ENCODE data around the gene JUP. TPM values are rescaled to one million over a fixed set of nuclear protein-coding genes. Genes with fewer than 3 reads are reported as not detected.

The JUP gene
- total and polyA plus RNA-seq, 2 of the 4 experiments (the other 2 are of a cell fraction), result 12.9 to 27.3 TPM

- no peak overlapping the region for H2AFZ ChIP-seq (replicated peaks; ENCODE audit: low read length, poor library complexity)
- no peak for DNase-seq
- peaks cover 30% of the 10 kb centered on the region for H3K4me1 ChIP-seq (ENCODE audit: control insufficient read depth, insufficient read depth, low read length)
- H4K8ac ChIP-seq (ENCODE audit: low read depth in 2 of 2, low read length in 2 of 2), result no peak overlapping the region; a peak in 1 of 4 replicates
- H2BK15ac ChIP-seq (ENCODE audit: low read depth, low read length), result no peak overlapping the region
- CTCF ChIA-PET, result no interaction called here
- no peak overlapping the region for H3K9ac ChIP-seq (ENCODE audit: low read depth, low read length)
- peaks cover 6 to 66% of the 10 kb centered on the region in 2 experiments; a peak in 3 of 4 replicates for H3K79me1 ChIP-seq (ENCODE audit: low read depth in 1 of 2, low read length in 2 of 2)
- TF ChIP-seq CEBPB (IDR thresholded peaks at IDR 0.05; ENCODE audit: low read depth, low read length) (no peak), ELK1 (IDR thresholded peaks at IDR 0.05; ENCODE audit: borderline replicate concordance, low read depth, low read length) (no peak)
- no peak overlapping the region for H4K91ac ChIP-seq (ENCODE audit: insufficient read depth, low read depth, low read length)
- H2BK20ac ChIP-seq (ENCODE audit: low read depth, low read length), result no peak overlapping the region
- dilution Hi-C loops (cut with HindIII; ENCODE audit: low sequenced_read_pairs, unreplicated experiment) (no loop called here), intact Hi-C loops (cut with micrococcal nuclease) (no loop called here), in situ Hi-C loops (cut with MboI; ENCODE audit: low sequenced_read_pairs) (no loop called here)
- H4K20me1 ChIP-seq (ENCODE audit: insufficient read depth, low read length), result peaks cover 30% of the 10 kb centered on the region
- no peak overlapping the region; the same call in 1 of the 2 replicates for H3K4me2 ChIP-seq (ENCODE audit: low read depth, low read length)
- H3K4ac ChIP-seq (ENCODE audit: low read depth, low read length), result no peak overlapping the region; the same call in 1 of the 2 replicates
- no peak overlapping the region for H3K23ac ChIP-seq (ENCODE audit: low read depth, low read length)
- H2AK9ac ChIP-seq (replicated peaks; ENCODE audit: low read depth, low read length, poor library complexity), result no peak overlapping the region
- no peaks in the 10 kb centered on the region for H3K9me3 ChIP-seq (ENCODE audit: control insufficient read depth, insufficient read depth, low read length)
- no peak overlapping the region for H2BK5ac ChIP-seq (ENCODE audit: low read depth, low read length, poor library complexity, severe bottlenecking)
- peaks cover 11% of the 10 kb centered on the region for H3K9me1 ChIP-seq (ENCODE audit: insufficient read depth, low read length)
- no peak overlapping the region for H3K18ac ChIP-seq (ENCODE audit: low read depth, low read length)
- no peak for ATAC-seq (ENCODE audit: low read depth)
- no peaks in the 10 kb centered on the region for H3K27me3 ChIP-seq (ENCODE audit: control insufficient read depth, insufficient read depth, low read length)
- POLR2A ChIA-PET (ENCODE audit: unreplicated experiment), result interaction anchor here (1.3 kb wide), 1 partner anchor 35 kb away, joined by 3 read pairs; no protein-coding TSS in a partner anchor
- H3K4me3 ChIP-seq (ENCODE audit: insufficient read depth, low read depth, low read length), result no peak overlapping the region
- 91% methylated on average over 6 of the region's 13 CpGs; no CpG with 5 or more reads in 1 of the 2 experiments for WGBS, 2 experiments (ENCODE audit: extremely low coverage in 2 of 2, insufficient read length in 1 of 2)
- 0 out of 2 replicates have a peak overlapping the region, but pooled peaks have one; percentile 2 for H3K27ac ChIP-seq (ENCODE audit: insufficient read depth, low read length)
- H2BK120ac ChIP-seq (ENCODE audit: low read depth, low read length), result no peak overlapping the region; the same call in 1 of the 2 replicates
- no peak overlapping the region for H3K56ac ChIP-seq (ENCODE audit: extremely low read depth, insufficient read depth, low read length)
- no TSS peak for BruUV-seq (replicated peaks)
- H4K5ac ChIP-seq (ENCODE audit: low read depth, low read length), result no peak overlapping the region
- no peak overlapping the region for H2AK5ac ChIP-seq (ENCODE audit: low read depth, low read length)
- H3K14ac ChIP-seq (replicated peaks; ENCODE audit: low read depth, low read length), result no peak overlapping the region; the same call in 1 of the 2 replicates
- H3K36me3 ChIP-seq (ENCODE audit: control insufficient read depth, insufficient read depth, low read length), result 0 out of 2 replicates have a peak, but pooled peaks cover 2% of the 10 kb centered on the region
Observed at GRCh38 chr17:41781404-41782110, 5.0 kb downstream of the JUP start.
